Pancreas (tissue), 10 donors: Measurements from ENCODE around the gene BAG2. TPM values are rescaled to one million over a fixed set of nuclear protein-coding genes. Genes with fewer than 3 reads are reported as not detected.

Experiments
- ATAC-seq, 4 donors: fragments of 200-7000 bp; cut with Tn5 transposase; one replicate each; pipeline versions ENCODE4 v1.8.0 to v1.9.1; 2020; ENCODE audit warnings: mild to moderate bottlenecking in 4 of 4, moderate library complexity in 4 of 4
- DNase-seq, 6 donors: peaks; one replicate each; pipeline ENCODE4 v3.0.0-alpha.2; 2020
- FAIRE-seq: peaks from 2 replicates; lab custom pipeline; 2012; peaks lifted over from hg19 to GRCh38; lab: Jason Lieb, UNC
- H3K27ac ChIP-seq, 4 donors: fragments of 200-600 bp; sonication (generic); 1 replicate in 3 of 4; 2 replicates in 1 of 4; pipeline versions ENCODE4 v1.5.0 to v1.8.0; 2020
- H3K27me3 ChIP-seq, 4 donors: fragments of 200-600 bp; one replicate each; pipeline ENCODE4 v1.8.0; 2021
- H3K36me3 ChIP-seq, 3 donors: fragments of 200-600 bp; sonication (generic) in 1 of 3; one replicate each; pipeline versions ENCODE4 v1.5.0 to v1.8.0; 2020 to 2021
- H3K4me1 ChIP-seq, 3 donors: fragments of 200-600 bp; one replicate each; pipeline ENCODE4 v1.8.0; 2021
- H3K4me3 ChIP-seq, 4 donors: fragments of 200-600 bp; sonication (generic) in 2 of 4; one replicate each; pipeline versions ENCODE4 v1.5.0 to v1.8.0; 2020 to 2021
- H3K9me3 ChIP-seq, 4 donors: fragments of 200-600 bp; one replicate each; pipeline ENCODE4 v1.8.0; 2021
- CTCF ChIP-seq, 4 donors: fragments of 200-600 bp; sonication (generic) in 3 of 4; IDR thresholded peaks; one replicate each; pipeline versions ENCODE4 v1.5.0 to v1.8.0; 2021; ENCODE audit warnings: antibody characterized with exemption in 4 of 4
- WGBS, 2 donors: extraction: QIAGEN DNeasy Blood & Tissue Kit; methylation state at CpG; one replicate each; pipeline ENCODE4 v1.1.7; 2013; 5-methylcytosine and 5-hydroxymethylcytosine counted together
- intact Hi-C, 3 donors: fragments of 100-400 bp; cut with DNase I; formaldehyde crosslinking; loops; one replicate each; pipeline versions ENCODE4 v1.11.1 to v1.14.2; 2022
- polyA plus RNA-seq, 2 donors: library from polyadenylated mRNA; stranded (reverse); fragments of 200-250 nt; gene quantifications; one replicate each; pipeline ENCODE4 v1.2.3, GENCODE V29; 2013
- total RNA-seq, 6 donors: library from RNA; stranded (reverse); fragmentation: NEBNext Ultra II Directional in 4 of 6; extraction: Animal tissue kit (Norgen Biotek cat#: 25700) in 4 of 6; gene quantifications; one replicate each; pipeline versions ENCODE4 v1.2.1 to v1.2.4, GENCODE V29; 2021 to 2023
- donor health status: healthy with polysubstance abuse.
- donor health status: DM: no; HTN: no; CAD: no; lungs with moderate emphysema.
- donor health status: DM: no; HTN: no; CAD: no.
- donor health status: control.
- donor health status: control.
- donor health status: Bipolar disorder and iron deficiency.
- donor health status: DM: yes; HTN: yes; CAD: no.
- donor health status: DM: no; HTN: no; CAD: no.
- donor health status: DM: no; HTN: no; CAD: no.
- donor health status: DM: yes; HTN: yes; CAD: no.

The BAG2 gene
- total and polyA plus RNA-seq, 8 donors: 0.46 to 1.6 (median 0.97) TPM

- no peak for TF ChIP-seq CTCF (IDR thresholded peaks at IDR 0.05)
- H3K4me3 ChIP-seq: no peak overlapping the region
- no peak for DNase-seq
- WGBS, 2 donors: 92 to 93% methylated on average over 4 of the region's 4 CpGs
- H3K9me3 ChIP-seq: no peaks in the 10 kb centered on the region
- no peaks in the 10 kb centered on the region for H3K4me1 ChIP-seq
- no peaks in the 10 kb centered on the region for H3K36me3 ChIP-seq
- intact Hi-C loops: no loop called here
- FAIRE-seq: no peak
- no peak for ATAC-seq
- H3K27ac ChIP-seq: no peak overlapping the region
- no peaks in the 10 kb centered on the region for H3K27me3 ChIP-seq
Measured at GRCh38 chr6:57207872-57208271, 35.7 kb downstream of the BAG2 start.

- TF ChIP-seq CTCF (IDR thresholded peaks at IDR 0.05): no peak
- FAIRE-seq: no peak
- intact Hi-C loops: no loop called here
Measured at GRCh38 chr6:57209030-57209429, 36.9 kb downstream of the BAG2 start.

GRCh38 chr6:57210060-57210459 lies 37.9 kb downstream of the BAG2 start:
- Histone ChIP-seq H3K4me3 (no peak overlapping the region), H3K4me1 (no peaks in the 10 kb centered on the region), H3K27me3 (no peaks in the 10 kb centered on the region), H3K36me3 (no peaks in the 10 kb centered on the region), H3K9me3 (no peaks in the 10 kb centered on the region), H3K27ac (no peak overlapping the region)
- no peak for TF ChIP-seq CTCF (IDR thresholded peaks at IDR 0.05)
- DNase-seq: no peak
- no peak for FAIRE-seq
- intact Hi-C loops: no loop called here
- WGBS, 2 donors: 94 to 99% methylated on average over 5 of the region's 5 CpGs
- ATAC-seq: no peak

More at GRCh38 chr6:57209030-57209429, 36.9 kb downstream of the BAG2 start:
- Histone ChIP-seq H3K27ac (no peak overlapping the region), H3K9me3 (no peaks in the 10 kb centered on the region), H3K27me3 (no peaks in the 10 kb centered on the region), H3K4me1 (no peaks in the 10 kb centered on the region), H3K36me3 (no peaks in the 10 kb centered on the region), H3K4me3 (no peak overlapping the region)
- ATAC-seq (no peak), DNase-seq (no peak)

GRCh38 chr6:57215260-57215659 lies 43.1 kb downstream of the BAG2 start:
- intact Hi-C loops: no loop called here
- H3K4me1 ChIP-seq: no peaks in the 10 kb centered on the region
- DNase-seq (no peak), ATAC-seq (no peak), FAIRE-seq (no peak)
- H3K27me3 ChIP-seq: no peaks in the 10 kb centered on the region
- no peaks in the 10 kb centered on the region for H3K36me3 ChIP-seq
- no peaks in the 10 kb centered on the region for H3K9me3 ChIP-seq
- no peak overlapping the region for H3K4me3 ChIP-seq
- no peak overlapping the region for H3K27ac ChIP-seq
- TF ChIP-seq CTCF (IDR thresholded peaks at IDR 0.05): no peak
- WGBS, 2 donors: 92 to 97% methylated on average over 1 of the region's 1 CpG

- Histone ChIP-seq H3K27me3 (no peaks in the 10 kb centered on the region), H3K9me3 (no peaks in the 10 kb centered on the region), H3K36me3 (no peaks in the 10 kb centered on the region), H3K4me1 (peaks cover 0 to 4% (median 4%) of the 10 kb centered on the region in 3 donors), H3K27ac (no peak overlapping the region), H3K4me3 (no peak overlapping the region)
- FAIRE-seq: no peak
- TF ChIP-seq CTCF (IDR thresholded peaks at IDR 0.05): peak in 1 of 4 donors; percentile 31
- no peak for ATAC-seq
- 72 to 84% methylated on average over 7 of the region's 7 CpGs for WGBS, 2 donors
- intact Hi-C loops: no loop called here
- no peak for DNase-seq
Measured at GRCh38 chr6:57216235-57217101, 44.3 kb downstream of the BAG2 start.
